HG02885 (cell line): ENCODE data around the gene REC8.

ENCODE experiments used
- ATAC-seq: cut with Tn5 transposase; IDR thresholded peaks from one replicate; pipeline ENCODE4 v1.9.1; 2021; ENCODE audit warnings: mild to moderate bottlenecking; ENCODE audit not compliant: unreplicated experiment, poor library complexity

Gene REC8

DNA sequence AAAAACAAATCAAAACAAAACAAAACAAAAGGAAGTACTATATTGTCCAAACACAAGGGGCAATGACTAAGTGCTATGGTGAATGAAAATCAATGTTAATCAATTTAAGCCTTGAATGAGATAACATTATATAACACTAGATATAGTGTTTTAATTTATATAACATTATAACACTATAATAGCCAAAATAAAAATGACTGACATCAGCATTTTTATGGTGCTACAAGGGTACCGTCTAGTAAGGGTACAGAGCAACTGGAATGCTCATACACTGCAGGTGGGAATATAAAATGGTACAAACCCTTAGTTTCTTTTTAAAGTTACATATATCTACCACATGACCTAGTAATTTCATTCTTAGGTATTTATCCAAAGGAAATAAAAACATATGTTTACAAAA, 54.6 kb downstream of the REC8 start:
- ATAC-seq = no peak

- no peak for ATAC-seq
Observed at GRCh38 chr14:24228902-24229301, 57.0 kb downstream of the REC8 start.
